COLO829 (cell line): ENCODE results near the gene SDHAF2.
"Not testable (repeated sequence)": the region's sequence is repeated elsewhere in the genome, so short reads cannot be mapped to it uniquely, and the experiment has no call there.

Experiments used
- DNase-seq: peaks from one replicate; pipeline ENCODE4 v3.0.0; 2012; ENCODE audit warnings: low spot score

SDHAF2 gene

GRCh38 chr11:61429691-61430582 is at the start of gene SDHAF2, which contains the start of gene CPSF7:
Gene SDHAF2, plus strand, starts transcription at chr11:61430124. Its CDS starts 23 bp downstream, at chr11:61430147.
Gene CPSF7, minus strand, starts transcription at chr11:61429975. Its CDS starts 740 bp downstream, at chr11:61429235.
- DNase-seq: peak; percentile 90

GRCh38 chr11:61380884-61381283 is 49.0 kb upstream of the SDHAF2 start:
- no peak for DNase-seq

- not testable (repeated sequence) for DNase-seq
Measured at GRCh38 chr11:61383859-61384258, 46.1 kb upstream of the SDHAF2 start.

GRCh38 chr11:61384271-61385242 is 45.4 kb upstream of the SDHAF2 start:
- no peak for DNase-seq

- no peak for DNase-seq
Measured at GRCh38 chr11:61390161-61390560, 39.8 kb upstream of the SDHAF2 start.

- DNase-seq: no peak
Measured at GRCh38 chr11:61392981-61393595, 36.8 kb upstream of the SDHAF2 start.

- DNase-seq: no peak
Measured at GRCh38 chr11:61401173-61401572, 28.8 kb upstream of the SDHAF2 start.

GRCh38 chr11:61401573-61401972 is 28.4 kb upstream of the SDHAF2 start:
- no peak for DNase-seq

GRCh38 chr11:61403658-61404057 is 26.3 kb upstream of the SDHAF2 start:
- no peak for DNase-seq

- DNase-seq: no peak
Measured at GRCh38 chr11:61404103-61404502, 25.8 kb upstream of the SDHAF2 start.

- no peak for DNase-seq
Measured at GRCh38 chr11:61404641-61405040, 25.3 kb upstream of the SDHAF2 start.

- DNase-seq: peak; percentile 59
Measured at GRCh38 chr11:61406067-61406466, 23.9 kb upstream of the SDHAF2 start.

- DNase-seq: no peak
Measured at GRCh38 chr11:61406991-61407728, 22.8 kb upstream of the SDHAF2 start.

GRCh38 chr11:61411589-61411988 is 18.3 kb upstream of the SDHAF2 start:
- no peak for DNase-seq

- no peak for DNase-seq
Measured at GRCh38 chr11:61413496-61413895, 16.4 kb upstream of the SDHAF2 start.

- no peak for DNase-seq
Measured at GRCh38 chr11:61414547-61414946, 15.4 kb upstream of the SDHAF2 start.

GRCh38 chr11:61415381-61415780 is 14.5 kb upstream of the SDHAF2 start:
- DNase-seq: no peak

GRCh38 chr11:61416941-61417340 is 13.0 kb upstream of the SDHAF2 start:
- DNase-seq: no peak

GRCh38 chr11:61417670-61418069 is 12.3 kb upstream of the SDHAF2 start:
- DNase-seq: no peak

GRCh38 chr11:61418136-61418535 is 11.8 kb upstream of the SDHAF2 start:
- DNase-seq: no peak

GRCh38 chr11:61422226-61422625 is 7.7 kb upstream of the SDHAF2 start:
- DNase-seq: no peak
